NT2/D1 (cell line): ENCODE measurements around the gene GDF15.

ENCODE experiments used
- DNase-seq: peaks from one replicate; pipeline ENCODE4 v3.0.0-alpha.2; 2011; ENCODE audit warnings: low read depth, low spot score
- H3K27me3 ChIP-seq: 2 replicates; pipeline ENCODE4 v1.6.0; 2011; ENCODE audit warnings: mild to moderate bottlenecking; ENCODE audit not compliant: insufficient read length, insufficient read depth
- H3K36me3 ChIP-seq: 2 replicates; pipeline ENCODE4 v1.6.1; 2011; ENCODE audit warnings: mild to moderate bottlenecking, low read length, mixed read lengths; ENCODE audit not compliant: insufficient read depth, insufficient read length
- H3K4me1 ChIP-seq: 2 replicates; pipeline ENCODE4 v1.5.1; 2011; ENCODE audit not compliant: insufficient read depth, insufficient read length
- H3K4me3 ChIP-seq: 2 replicates; pipeline ENCODE4 v1.5.1; 2011; ENCODE audit warnings: low read depth; ENCODE audit not compliant: insufficient read length
- H3K9ac ChIP-seq: 2 replicates; pipeline ENCODE4 v1.6.0; 2011; ENCODE audit warnings: low read depth; ENCODE audit not compliant: insufficient read length
- H3K9me3 ChIP-seq: 2 replicates; pipeline ENCODE4 v1.5.1; 2011; ENCODE audit warnings: mild to moderate bottlenecking, low read length; ENCODE audit not compliant: insufficient read depth
- SUZ12 ChIP-seq: IDR thresholded peaks from 2 replicates; pipeline ENCODE4 v1.6.1; 2011; ENCODE audit not compliant: insufficient read length, insufficient read depth; ENCODE audit errors: extremely low read depth
- YY1 ChIP-seq: IDR thresholded peaks from 2 replicates; pipeline ENCODE4 v1.6.1; 2011; ENCODE audit not compliant: insufficient read length, insufficient read depth
- ZNF274 ChIP-seq: IDR thresholded peaks from 2 replicates; pipeline ENCODE4 v1.6.1; 2011; ENCODE audit warnings: mild to moderate bottlenecking, low read depth, low read length

The GDF15 gene

GRCh38 chr19:18412610-18413239 lies 26.8 kb downstream of the GDF15 start:
- H3K9me3 ChIP-seq = no peaks in the 10 kb centered on the region

GRCh38 chr19:18414504-18415177 lies 28.7 kb downstream of the GDF15 start:
- TF ChIP-seq YY1 = no peak
- no peak for TF ChIP-seq ZNF274
- no peak for TF ChIP-seq SUZ12
- DNase-seq = no peak
- Histone ChIP-seq H3K4me1 (peaks cover 36% of the 10 kb centered on the region), H3K9ac (peak overlapping the region; percentile 32), H3K4me3 (no peak overlapping the region), H3K9me3 (no peaks in the 10 kb centered on the region), H3K36me3 (no peaks in the 10 kb centered on the region), H3K27me3 (peaks cover 21% of the 10 kb centered on the region)

More at GRCh38 chr19:18412610-18413239, 26.8 kb downstream of the GDF15 start:
- no peak for TF ChIP-seq SUZ12
- Histone ChIP-seq H3K4me1 (peaks cover 23% of the 10 kb centered on the region), H3K9ac (no peak overlapping the region), H3K4me3 (no peak overlapping the region), H3K27me3 (peaks cover 4% of the 10 kb centered on the region), H3K36me3 (no peaks in the 10 kb centered on the region)
- no peak for DNase-seq

GRCh38 chr19:18415178-18415867 lies 29.4 kb downstream of the GDF15 start:
- Histone ChIP-seq H3K27me3 (peaks cover 28% of the 10 kb centered on the region), H3K4me1 (peaks cover 37% of the 10 kb centered on the region), H3K4me3 (no peak overlapping the region), H3K36me3 (no peaks in the 10 kb centered on the region), H3K9ac (peak overlapping the region; percentile 6), H3K9me3 (no peaks in the 10 kb centered on the region)
- TF ChIP-seq ZNF274 (no peak), YY1 (no peak), SUZ12 (no peak)
- DNase-seq = no peak

GRCh38 chr19:18416778-18417249 lies 30.9 kb downstream of the GDF15 start:
- peak overlapping the region; percentile 70 for H3K9ac ChIP-seq
- no peak for TF ChIP-seq ZNF274
- TF ChIP-seq YY1 = no peak
- TF ChIP-seq SUZ12 = no peak
- peaks cover 42% of the 10 kb centered on the region for H3K4me1 ChIP-seq
- H3K4me3 ChIP-seq = peak overlapping the region; percentile 58
- no peaks in the 10 kb centered on the region for H3K9me3 ChIP-seq
- no peak for DNase-seq
- peaks cover 42% of the 10 kb centered on the region for H3K27me3 ChIP-seq
- no peaks in the 10 kb centered on the region for H3K36me3 ChIP-seq

- Histone ChIP-seq H3K9me3 (no peaks in the 10 kb centered on the region), H3K36me3 (no peaks in the 10 kb centered on the region), H3K4me3 (peak overlapping the region; percentile 58), H3K9ac (peak overlapping the region; percentile 80), H3K4me1 (peaks cover 42% of the 10 kb centered on the region), H3K27me3 (peaks cover 47% of the 10 kb centered on the region)
- TF ChIP-seq YY1 = no peak
- no peak for DNase-seq
Measured at GRCh38 chr19:18417250-18418028, 31.5 kb downstream of the GDF15 start.

- H3K4me1 ChIP-seq = peaks cover 42% of the 10 kb centered on the region
- H3K9ac ChIP-seq = peak overlapping the region; percentile 80
- peak overlapping the region; percentile 40 for H3K4me3 ChIP-seq
Measured at GRCh38 chr19:18418029-18418482, 32.1 kb downstream of the GDF15 start.

More at GRCh38 chr19:18418029-18418482, 32.1 kb downstream of the GDF15 start:
- no peaks in the 10 kb centered on the region for H3K9me3 ChIP-seq
- no peaks in the 10 kb centered on the region for H3K36me3 ChIP-seq
- peaks cover 52% of the 10 kb centered on the region for H3K27me3 ChIP-seq
- no peak for TF ChIP-seq SUZ12
- no peak for TF ChIP-seq ZNF274
- no peak for TF ChIP-seq YY1
- no peak for DNase-seq
